ENCODE data around the gene SEMG1. TPM values are rescaled to one million over a fixed set of nuclear protein-coding genes. Genes with fewer than 3 reads are reported as not detected.

Gene SEMG1
- total RNA-seq, 1 donor from 2014 or later = not detected

GRCh38 chr20:45238139-45238538, 31.3 kb downstream of the SEMG1 start:
- Histone ChIP-seq H3K36me3 (no peaks in the 10 kb centered on the region), H3K27me3 (ENCODE audit: low read depth) (peaks cover 8% of the 10 kb centered on the region), H3K27ac (no peak overlapping the region), H3K4me3 (no peak overlapping the region), H3K9me3 (peaks cover 9% of the 10 kb centered on the region), H3K4me1 (peaks cover 1% of the 10 kb centered on the region)
- TF ChIP-seq, protein P1, sequence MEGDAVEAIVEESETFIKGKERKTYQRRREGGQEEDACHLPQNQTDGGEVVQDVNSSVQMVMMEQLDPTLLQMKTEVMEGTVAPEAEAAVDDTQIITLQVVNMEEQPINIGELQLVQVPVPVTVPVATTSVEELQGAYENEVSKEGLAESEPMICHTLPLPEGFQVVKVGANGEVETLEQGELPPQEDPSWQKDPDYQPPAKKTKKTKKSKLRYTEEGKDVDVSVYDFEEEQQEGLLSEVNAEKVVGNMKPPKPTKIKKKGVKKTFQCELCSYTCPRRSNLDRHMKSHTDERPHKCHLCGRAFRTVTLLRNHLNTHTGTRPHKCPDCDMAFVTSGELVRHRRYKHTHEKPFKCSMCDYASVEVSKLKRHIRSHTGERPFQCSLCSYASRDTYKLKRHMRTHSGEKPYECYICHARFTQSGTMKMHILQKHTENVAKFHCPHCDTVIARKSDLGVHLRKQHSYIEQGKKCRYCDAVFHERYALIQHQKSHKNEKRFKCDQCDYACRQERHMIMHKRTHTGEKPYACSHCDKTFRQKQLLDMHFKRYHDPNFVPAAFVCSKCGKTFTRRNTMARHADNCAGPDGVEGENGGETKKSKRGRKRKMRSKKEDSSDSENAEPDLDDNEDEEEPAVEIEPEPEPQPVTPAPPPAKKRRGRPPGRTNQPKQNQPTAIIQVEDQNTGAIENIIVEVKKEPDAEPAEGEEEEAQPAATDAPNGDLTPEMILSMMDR (IDR thresholded peaks at IDR 0.05) = no peak
- ATAC-seq = no peak
- intact Hi-C loops (cut with DNase I) = no loop called here
- DNase-seq = no peak

- no peak for ATAC-seq
- TF ChIP-seq, protein P1 (IDR thresholded peaks at IDR 0.05) = no peak
- DNase-seq = no peak
Observed at GRCh38 chr20:45246109-45246508, 39.3 kb downstream of the SEMG1 start.

DNA sequence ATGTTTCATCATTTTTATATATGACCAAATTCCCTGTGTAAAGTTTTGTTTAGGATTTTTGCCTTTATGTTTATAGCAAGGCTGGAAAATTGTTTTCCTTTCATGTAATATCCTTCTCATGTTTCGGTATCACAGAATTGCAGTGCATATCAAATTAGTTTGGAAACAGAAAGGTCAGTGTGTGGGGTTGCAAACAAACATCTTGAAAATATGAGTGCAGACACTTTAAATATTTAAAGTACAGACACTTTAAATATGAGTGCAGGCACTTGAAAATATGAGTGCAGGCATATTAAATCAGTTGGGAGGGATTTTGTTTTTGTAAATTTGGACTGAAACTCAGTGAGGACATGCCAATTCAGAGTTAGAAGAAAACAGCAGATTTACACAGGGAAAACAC, 41.0 kb downstream of the SEMG1 start:
- intact Hi-C loops (cut with DNase I) = no loop called here
- DNase-seq (no peak), ATAC-seq (peak; percentile 66 to 85)
- H3K4me1 ChIP-seq = peaks cover 22% of the 10 kb centered on the region
- TF ChIP-seq, protein P1 (IDR thresholded peaks at IDR 0.05) = no peak
- no peaks in the 10 kb centered on the region for H3K36me3 ChIP-seq
- H3K27me3 ChIP-seq (ENCODE audit: low read depth) = peaks cover 6% of the 10 kb centered on the region
- H3K27ac ChIP-seq = no peak overlapping the region
- H3K4me3 ChIP-seq = no peak overlapping the region
- H3K9me3 ChIP-seq = no peaks in the 10 kb centered on the region

More at GRCh38 chr20:45246109-45246508, 39.3 kb downstream of the SEMG1 start:
- H3K36me3 ChIP-seq = no peaks in the 10 kb centered on the region
- peaks cover 6% of the 10 kb centered on the region for H3K27me3 ChIP-seq (ENCODE audit: low read depth)
- no peak overlapping the region for H3K4me3 ChIP-seq
- H3K4me1 ChIP-seq = peaks cover 22% of the 10 kb centered on the region
- no peaks in the 10 kb centered on the region for H3K9me3 ChIP-seq
- intact Hi-C loops (cut with DNase I) = no loop called here
- H3K27ac ChIP-seq = no peak overlapping the region

GRCh38 chr20:45248609-45249008, 41.8 kb downstream of the SEMG1 start:
- H3K9me3 ChIP-seq = no peaks in the 10 kb centered on the region
- H3K4me1 ChIP-seq = peaks cover 19% of the 10 kb centered on the region
- H3K4me3 ChIP-seq = no peak overlapping the region
- H3K27ac ChIP-seq = no peak overlapping the region
- intact Hi-C loops (cut with DNase I) = no loop called here
- peaks cover 6% of the 10 kb centered on the region for H3K27me3 ChIP-seq (ENCODE audit: low read depth)
- H3K36me3 ChIP-seq = no peaks in the 10 kb centered on the region
- TF ChIP-seq, protein P1 (IDR thresholded peaks at IDR 0.05) = no peak
- no peak for ATAC-seq
- no peak for DNase-seq

GRCh38 chr20:45251884-45252560, 45.2 kb downstream of the SEMG1 start:
- intact Hi-C loops (cut with DNase I) = no loop called here
- TF ChIP-seq, protein P1 (IDR thresholded peaks at IDR 0.05) = no peak
- Histone ChIP-seq H3K27ac (no peak overlapping the region), H3K27me3 (ENCODE audit: low read depth) (no peaks in the 10 kb centered on the region), H3K4me3 (peak overlapping the region; percentile 52), H3K9me3 (no peaks in the 10 kb centered on the region), H3K4me1 (peaks cover 32% of the 10 kb centered on the region), H3K36me3 (no peaks in the 10 kb centered on the region)
- DNase-seq (no peak), ATAC-seq (no peak)

All from lower lobe of right lung (tissue), 2 donors.